Keratinocyte (primary cell): ENCODE measurements around the gene CRTC1. TPM values are rescaled to one million over a fixed set of nuclear protein-coding genes. Genes with fewer than 3 reads are reported as not detected.

Source experiments
- DNase-seq: peaks from one replicate; pipeline ENCODE4 v3.0.0-alpha.2; 2011; ENCODE audit warnings: low read depth, missing footprints, low spot score
- FAIRE-seq: peaks from 2 replicates; lab custom pipeline; 2011; peaks lifted over from hg19 to GRCh38; lab: Jason Lieb, UNC
- H2AFZ ChIP-seq: 2 replicates; pipeline ENCODE4 v1.6.0; 2012; ENCODE audit warnings: low read length, control low read depth, inconsistent platforms; ENCODE audit not compliant: control insufficient read depth
- H3K27ac ChIP-seq: 2 replicates; pipeline ENCODE4 v1.5.1; 2011; ENCODE audit warnings: low read length; ENCODE audit not compliant: control insufficient read depth, insufficient read depth
- H3K27me3 ChIP-seq: 3 replicates; pipeline ENCODE4 v1.6.0; 2011; ENCODE audit warnings: low read length; ENCODE audit not compliant: control insufficient read depth, insufficient read depth; ENCODE audit errors: extremely low read depth
- H3K36me3 ChIP-seq, 2 experiments: 2 replicates in 1 of 2; 3 replicates in 1 of 2; pipeline ENCODE4 v1.5.1; 2011; ENCODE audit warnings: low read length in 2 of 2, mild to moderate bottlenecking in 1 of 2; ENCODE audit not compliant: control insufficient read depth in 2 of 2, insufficient read depth in 2 of 2; ENCODE audit errors: extremely low read depth in 1 of 2
- H3K4me1 ChIP-seq: 3 replicates; pipeline ENCODE4 v1.5.1; 2011; ENCODE audit warnings: low read length; ENCODE audit not compliant: control insufficient read depth, insufficient read depth; ENCODE audit errors: extremely low read depth
- H3K4me2 ChIP-seq: 3 replicates; pipeline ENCODE4 v1.6.0; 2011; ENCODE audit warnings: low read depth, low read length; ENCODE audit not compliant: control insufficient read depth, insufficient read depth; ENCODE audit errors: extremely low read depth
- H3K4me3 ChIP-seq, 3 experiments: fragments of 200-600 bp in 1 of 3; sonication (generic) in 1 of 3; 2 replicates in 2 of 3; 3 replicates in 1 of 3; pipeline ENCODE4 v1.5.1; 2011 to 2016; ENCODE audit warnings: low read length in 3 of 3, mild to moderate bottlenecking in 3 of 3, control low read depth in 2 of 3, inconsistent platforms in 1 of 3, low read depth in 1 of 3, mixed read lengths in 1 of 3, mixed run types in 1 of 3, moderate library complexity in 1 of 3; ENCODE audit not compliant: control insufficient read depth in 2 of 3, insufficient read depth in 2 of 3; ENCODE audit errors: extremely low read depth in 1 of 3
- H3K79me2 ChIP-seq: 2 replicates; pipeline ENCODE4 v1.6.0; 2012; ENCODE audit warnings: low read length; ENCODE audit not compliant: control insufficient read depth, insufficient read depth
- H3K9ac ChIP-seq: 3 replicates; pipeline ENCODE4 v1.6.0; 2011; ENCODE audit warnings: low read length; ENCODE audit not compliant: control insufficient read depth, insufficient read depth; ENCODE audit errors: extremely low read depth
- H3K9me1 ChIP-seq: 3 replicates; pipeline ENCODE4 v1.6.0; 2011; ENCODE audit warnings: low read length; ENCODE audit not compliant: control insufficient read depth, insufficient read depth; ENCODE audit errors: extremely low read depth
- H3K9me3 ChIP-seq: 2 replicates; pipeline ENCODE4 v1.5.1; 2012; ENCODE audit warnings: low read depth, low read length; ENCODE audit not compliant: control insufficient read depth
- H4K20me1 ChIP-seq: 3 replicates; pipeline ENCODE4 v1.6.0; 2011; ENCODE audit warnings: low read length; ENCODE audit not compliant: control insufficient read depth, insufficient read depth; ENCODE audit errors: extremely low read depth
- CTCF ChIP-seq, 3 experiments: IDR thresholded peaks in 1 of 3; conservative IDR thresholded peaks in 1 of 3; optimal IDR thresholded peaks in 1 of 3; 2 replicates in 2 of 3; 3 replicates in 1 of 3; pipeline versions ENCODE3 to v1.5.1; 2011; ENCODE audit warnings: low read length in 3 of 3, mild to moderate bottlenecking in 3 of 3, moderate library complexity in 2 of 3, control low read depth in 1 of 3, inconsistent platforms in 1 of 3; ENCODE audit not compliant: insufficient read depth in 2 of 3; ENCODE audit errors: extremely low read depth in 1 of 3
- EZH2 ChIP-seq: IDR thresholded peaks from one replicate; pipeline ENCODE4 v1.6.1; 2012; ENCODE audit warnings: inconsistent platforms, mild to moderate bottlenecking, low read length, moderate library complexity
- dilution Hi-C: fragments of 300-500 bp; cut with MboI; formaldehyde crosslinking; loops from one replicate; pipeline ENCODE4 v1.7.0; 2020; ENCODE audit warnings: low sequenced_read_pairs; ENCODE audit not compliant: extremely low pct_ligation_motif_present
- polyA plus RNA-seq, 5 experiments: library from polyadenylated mRNA; depleted of rRNA in 3 of 5; stranded (reverse) in 3 of 5; stranded (forward) in 1 of 5; unstranded in 1 of 5; fragments of >200 nt; gene quantifications; 1 replicate in 1 of 5; 2 replicates in 3 of 5; 3 replicates in 1 of 5; pipeline versions ENCODE4 v1.2.1 to v1.2.3, GENCODE V29; 2011 to 2012; ENCODE audit warnings: missing spikeins in 2 of 5, low read depth in 1 of 5, low replicate concordance in 1 of 5

CRTC1 gene
- polyA plus RNA-seq, 1 donor (not counting 4 experiments of a cell fraction or from before 2014, with no cell fraction given) = 0.54 TPM

DNA sequence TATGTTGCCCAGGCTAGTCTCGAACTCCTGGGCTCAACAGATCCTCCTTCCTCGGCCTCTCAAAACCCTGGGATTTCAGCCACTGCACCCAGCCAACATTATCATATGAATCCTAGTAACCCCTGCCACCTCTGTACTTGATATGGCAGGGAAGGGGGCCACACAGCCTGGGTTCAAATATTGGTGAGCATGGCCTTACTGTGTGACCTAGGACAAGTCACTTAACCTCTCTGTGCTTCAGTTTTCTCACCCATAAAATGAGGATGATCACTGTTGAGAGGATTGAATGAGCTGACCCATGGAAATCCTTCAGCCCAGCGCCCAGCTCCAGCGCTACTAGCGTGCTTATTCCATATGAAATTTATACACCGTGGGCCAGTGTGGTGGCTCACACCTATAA is 111.2 kb downstream of the CRTC1 start:
- Histone ChIP-seq H3K4me1 (no peaks in the 10 kb centered on the region), H3K27ac (no peak overlapping the region), H4K20me1 (no peaks in the 10 kb centered on the region), H3K9ac (no peak overlapping the region), H3K27me3 (peaks cover 56% of the 10 kb centered on the region), H3K4me2 (no peak overlapping the region), H3K9me3 (no peaks in the 10 kb centered on the region), H2AFZ (no peak overlapping the region), H3K9me1 (no peaks in the 10 kb centered on the region), H3K36me3 (no peaks in the 10 kb centered on the region), H3K79me2 (no peaks in the 10 kb centered on the region), H3K4me3 (no peak overlapping the region)
- FAIRE-seq = no peak
- TF ChIP-seq CTCF (optimal IDR thresholded peaks at IDR 0.05 in 1 of 3, IDR thresholded peaks at IDR 0.05 in 1 of 3, conservative IDR thresholded peaks at IDR 0.05 in 1 of 3; ENCODE audit: extremely low read depth in 1 of 3, insufficient read depth in 2 of 3, low read length in 3 of 3) (no peak), EZH2 (no peak)
- DNase-seq = no peak
- dilution Hi-C loops = no loop called here

- no peak overlapping the region for H3K9ac ChIP-seq
- no peaks in the 10 kb centered on the region for H3K9me3 ChIP-seq
- dilution Hi-C loops = no loop called here
- no peaks in the 10 kb centered on the region for H3K36me3 ChIP-seq
- H3K4me1 ChIP-seq = no peaks in the 10 kb centered on the region
- no peaks in the 10 kb centered on the region for H3K79me2 ChIP-seq
- no peaks in the 10 kb centered on the region for H3K9me1 ChIP-seq
- no peak for FAIRE-seq
- no peak overlapping the region for H3K27ac ChIP-seq
- no peak overlapping the region for H2AFZ ChIP-seq
- H3K4me2 ChIP-seq = peak overlapping the region; percentile 41
- DNase-seq = no peak
- H4K20me1 ChIP-seq = no peaks in the 10 kb centered on the region
- TF ChIP-seq CTCF (optimal IDR thresholded peaks at IDR 0.05 in 1 of 3, IDR thresholded peaks at IDR 0.05 in 1 of 3, conservative IDR thresholded peaks at IDR 0.05 in 1 of 3; ENCODE audit: extremely low read depth in 1 of 3, insufficient read depth in 2 of 3, low read length in 3 of 3) = no peak
- no peak for TF ChIP-seq EZH2
- H3K4me3 ChIP-seq = no peak overlapping the region
- peaks cover 50% of the 10 kb centered on the region for H3K27me3 ChIP-seq
Measured at GRCh38 chr19:18795540-18795939, 112.1 kb downstream of the CRTC1 start.
